SK-N-SH (cell line): ENCODE results near the gene ARL14. TPM values are rescaled to one million over a fixed set of nuclear protein-coding genes. Genes with fewer than 3 reads are reported as not detected.

Experiments used
- CTCF ChIA-PET: fragments of 300-600, 350-600 bp; formaldehyde crosslinking; extraction: SDS; loops from one replicate; lab custom pipeline; 2021; lab: Yijun Ruan, JAX
- POLR2A ChIA-PET: fragments of 350-600 bp; sonication (Branson Sonifier 250); formaldehyde crosslinking; extraction: SDS; loops from one replicate; lab custom pipeline; 2020; ENCODE audit warnings: antibody characterized with exemption, inconsistent platforms; lab: Yijun Ruan, JAX
- DNase-seq: peaks from one replicate; pipeline ENCODE4 v3.0.0; 2012
- H2AFZ ChIP-seq: fragments of 200-600 bp; sonication (generic); 2 replicates; pipeline ENCODE4 v1.8.1; 2016; ENCODE audit warnings: antibody characterized with exemption, mild to moderate bottlenecking, low read depth
- H3F3A ChIP-seq: fragments of 200-600 bp; sonication (generic); replicated peaks from 2 replicates; pipeline ENCODE3; 2016; ENCODE audit warnings: antibody characterized with exemption, mild to moderate bottlenecking; ENCODE audit not compliant: insufficient read depth
- H3K27ac ChIP-seq, 2 experiments: fragments of 200-500 bp in 1 of 2; fragments of 200-600 bp in 1 of 2; sonication (Bioruptor generic) in 1 of 2; sonication (generic), shearing (Covaris generic) in 1 of 2; 2 replicates each; pipeline versions ENCODE4 v1.5.1 to v1.6.1; 2014 to 2016; ENCODE audit warnings: low read depth in 2 of 2, inconsistent platforms in 1 of 2, low read length in 1 of 2, mild to moderate bottlenecking in 1 of 2, mixed read lengths in 1 of 2
- H3K27me3 ChIP-seq: fragments of 200-600 bp; sonication (generic), shearing (Covaris generic); 2 replicates; pipeline ENCODE4 v1.6.1; 2016; ENCODE audit warnings: mixed run types; ENCODE audit not compliant: insufficient read depth
- H3K36me3 ChIP-seq, 2 experiments: fragments of 200-500 bp in 1 of 2; fragments of 200-600 bp in 1 of 2; sonication (Bioruptor generic) in 1 of 2; sonication (generic) in 1 of 2; replicated peaks in 1 of 2; 2 replicates each; pipeline versions ENCODE3 to v1.5.1; 2014 to 2016; ENCODE audit warnings: low read length in 1 of 2, mild to moderate bottlenecking in 1 of 2; ENCODE audit not compliant: insufficient read depth in 2 of 2, control insufficient read depth in 1 of 2
- H3K4me1 ChIP-seq, 2 experiments: fragments of 200-500 bp in 1 of 2; fragments of 200-600 bp in 1 of 2; sonication (Bioruptor generic) in 1 of 2; sonication (generic), shearing (Covaris generic) in 1 of 2; 2 replicates each; pipeline versions ENCODE4 v1.5.1 to v1.6.1; 2014 to 2016; ENCODE audit warnings: low read depth in 1 of 2, low read length in 1 of 2, mixed run types in 1 of 2; ENCODE audit not compliant: insufficient read depth in 2 of 2, control insufficient read depth in 1 of 2
- H3K4me2 ChIP-seq: fragments of 200-600 bp; sonication (generic), shearing (Covaris generic); 2 replicates; pipeline ENCODE4 v1.6.1; 2017; ENCODE audit warnings: mixed run types
- H3K4me3 ChIP-seq, 2 experiments: fragments of 200-500 bp in 1 of 2; fragments of 200-600 bp in 1 of 2; sonication (Bioruptor generic) in 1 of 2; sonication (generic), shearing (Covaris generic) in 1 of 2; 2 replicates each; pipeline versions ENCODE4 v1.5.1 to v1.8.1; 2014 to 2016; ENCODE audit warnings: low read depth in 2 of 2, inconsistent platforms in 1 of 2, low read length in 1 of 2, mild to moderate bottlenecking in 1 of 2, mixed read lengths in 1 of 2, moderate library complexity in 1 of 2
- H3K79me2 ChIP-seq: fragments of 200-600 bp; sonication (generic); 2 replicates; pipeline ENCODE4 v1.8.1; 2017; ENCODE audit warnings: mild to moderate bottlenecking; ENCODE audit not compliant: insufficient read depth
- H3K9ac ChIP-seq: fragments of 200-600 bp; sonication (generic); 2 replicates; pipeline ENCODE4 v1.6.1; 2017; ENCODE audit warnings: mixed run types
- H3K9me2 ChIP-seq: fragments of 200-600 bp; sonication (generic); 2 replicates; pipeline ENCODE4 v1.6.1; 2017; ENCODE audit warnings: mixed run types
- H3K9me3 ChIP-seq: fragments of 200-600 bp; sonication (generic); 2 replicates; pipeline ENCODE4 v1.6.1; 2017; ENCODE audit warnings: mixed run types, mild to moderate bottlenecking, moderate library complexity
- H4K20me1 ChIP-seq: fragments of 200-600 bp; sonication (generic); 2 replicates; pipeline ENCODE4 v1.6.1; 2017; ENCODE audit warnings: mild to moderate bottlenecking, mixed run types; ENCODE audit not compliant: insufficient read depth
- CHD2 ChIP-seq: fragments of 150-350 bp; IDR thresholded peaks from 2 replicates; pipeline ENCODE4 v1.6.1; 2018; ENCODE audit warnings: low read length; ENCODE audit not compliant: partially characterized antibody
- ELF1 ChIP-seq: IDR thresholded peaks from 2 replicates; pipeline ENCODE4 v1.4.0; 2012
- FOSL2 ChIP-seq: IDR thresholded peaks from 2 replicates; pipeline ENCODE4 v1.4.0; 2012; ENCODE audit warnings: low read depth, mild to moderate bottlenecking, moderate library complexity, borderline replicate concordance
- GATA2 ChIP-seq: sonication (generic); formaldehyde crosslinking; IDR thresholded peaks from 2 replicates; pipeline ENCODE4 v1.5.0; 2020; ENCODE audit warnings: mild to moderate bottlenecking, missing genetic modification reagents
- JUND ChIP-seq: IDR thresholded peaks from 2 replicates; pipeline ENCODE4 v1.4.0; 2012
- MXI1 ChIP-seq: IDR thresholded peaks from 2 replicates; pipeline ENCODE4 v1.6.1; 2012; ENCODE audit warnings: mild to moderate bottlenecking, low read depth, low read length, improper control_type of control experiment
- NFIC ChIP-seq: IDR thresholded peaks from 2 replicates; pipeline ENCODE4 v1.4.0; 2012; ENCODE audit warnings: borderline replicate concordance
- NRF1 ChIP-seq: IDR thresholded peaks from 2 replicates; pipeline ENCODE4 v1.6.1; 2012; ENCODE audit warnings: low read depth, mild to moderate bottlenecking, low read length
- PBX3 ChIP-seq: IDR thresholded peaks from 2 replicates; pipeline ENCODE4; 2012
- RFX5 ChIP-seq: IDR thresholded peaks from 2 replicates; pipeline ENCODE4 v1.6.1; 2012; ENCODE audit warnings: mild to moderate bottlenecking, improper control_type of control experiment, low read length
- RXRA ChIP-seq: IDR thresholded peaks from 2 replicates; pipeline ENCODE4 v1.4.0; 2012; ENCODE audit warnings: low read depth, mild to moderate bottlenecking, borderline replicate concordance
- TAF1 ChIP-seq: IDR thresholded peaks from 2 replicates; pipeline ENCODE4 v1.6.1; 2012; ENCODE audit warnings: low read depth, mild to moderate bottlenecking, low read length, moderate library complexity, borderline replicate concordance
- YY1 ChIP-seq: IDR thresholded peaks from 2 replicates; pipeline ENCODE4 v1.4.0; 2012; ENCODE audit warnings: low read depth, mild to moderate bottlenecking
- ZBTB33 ChIP-seq: IDR thresholded peaks from 2 replicates; pipeline ENCODE4 v1.4.0; 2012; ENCODE audit warnings: low read depth, borderline replicate concordance
- WGBS: methylation state at CpG from one replicate; pipeline ENCODE4 v1.1.6; 2017; ENCODE audit warnings: low lambda C conversion rate; 5-methylcytosine and 5-hydroxymethylcytosine counted together
- polyA plus RNA-seq, 3 experiments: library from polyadenylated mRNA; depleted of rRNA; stranded (reverse); fragments of >200 nt; gene quantifications; 2 replicates each; pipeline ENCODE4 v1.2.3, GENCODE V29; 2012
- TF ChIP-seq, protein P1 (sequence below): IDR thresholded peaks from 2 replicates; pipeline ENCODE4 v1.4.0; 2012; ENCODE audit warnings: low read depth
- TF ChIP-seq, protein P2 (sequence below): fragments of 150-350 bp; IDR thresholded peaks from 2 replicates; pipeline ENCODE4 v1.6.1; 2016; ENCODE audit warnings: mild to moderate bottlenecking, low read depth, low read length
- TF ChIP-seq, protein P3 (sequence below): fragments of 150-350 bp; IDR thresholded peaks from 2 replicates; pipeline ENCODE4 v1.6.1; 2017; ENCODE audit warnings: antibody characterized with exemption, low read length, low read depth, borderline replicate concordance

The ARL14 gene
- polyA plus RNA-seq, 1 of the 3 experiments (the other 2 are of a cell fraction) = not detected

DNA sequence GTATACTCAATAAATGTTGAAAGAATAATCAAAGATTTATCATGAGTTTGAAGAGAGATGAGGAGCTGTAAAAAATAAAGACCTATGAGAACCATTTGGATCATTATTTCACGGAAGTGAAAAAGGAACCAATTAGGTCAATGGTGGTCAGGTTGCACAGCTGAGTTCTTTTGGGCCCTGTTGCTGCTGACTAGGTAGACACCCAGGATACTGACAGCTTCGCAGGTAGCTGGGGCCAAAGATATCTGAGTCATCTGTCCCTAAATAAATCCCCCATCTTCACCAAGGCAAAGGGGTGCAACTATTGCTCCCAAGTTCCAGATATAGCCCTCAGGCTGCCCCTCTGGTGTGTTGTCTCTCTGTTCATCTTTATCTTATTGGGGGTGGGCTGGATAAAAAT lies 5.0 kb upstream of the ARL14 start (continued):
- TF ChIP-seq TAF1 (no peak), NRF1 (no peak)

DNA sequence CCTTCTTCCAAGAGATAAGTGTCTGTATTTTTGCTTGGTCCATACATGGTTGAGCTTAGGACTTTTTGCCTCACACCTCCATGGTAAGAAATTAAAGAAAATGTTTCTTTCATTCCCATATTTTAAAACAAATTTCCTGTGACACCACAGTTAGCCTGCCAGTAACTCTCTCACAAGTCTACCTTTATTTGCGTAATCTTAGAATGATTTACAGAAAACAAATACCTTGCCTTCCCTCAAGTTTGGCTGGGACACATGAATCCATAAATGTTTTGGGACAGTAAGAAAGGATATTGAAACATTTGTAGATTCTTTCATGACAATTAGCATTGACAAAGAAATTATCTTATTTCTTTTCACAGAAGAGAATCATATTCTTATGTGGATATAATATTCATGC lies 3.8 kb upstream of the ARL14 start:
- no peaks in the 10 kb centered on the region for H3K36me3 ChIP-seq
- WGBS = 97% methylated on average over 1 of the region's 1 CpG
- no peak overlapping the region for H3K9ac ChIP-seq
- ChIA-PET POLR2A (no interaction called here), CTCF (interaction anchor here (0.7 to 2.5 kb wide), 2 partner anchors 13 to 62 kb away, joined by 3 to 12 read pairs; no protein-coding TSS in a partner anchor)
- no peaks in the 10 kb centered on the region for H3K9me3 ChIP-seq
- no peak overlapping the region for H3K4me3 ChIP-seq
- no peak for TF ChIP-seq ZBTB33
- TF ChIP-seq NRF1 = no peak
- no peak for TF ChIP-seq CHD2
- TF ChIP-seq RFX5 = no peak
- TF ChIP-seq NFIC = no peak
- TF ChIP-seq, protein P1, sequence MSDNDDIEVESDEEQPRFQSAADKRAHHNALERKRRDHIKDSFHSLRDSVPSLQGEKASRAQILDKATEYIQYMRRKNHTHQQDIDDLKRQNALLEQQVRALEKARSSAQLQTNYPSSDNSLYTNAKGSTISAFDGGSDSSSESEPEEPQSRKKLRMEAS = no peak
- TF ChIP-seq RXRA = no peak
- TF ChIP-seq, protein P2, sequence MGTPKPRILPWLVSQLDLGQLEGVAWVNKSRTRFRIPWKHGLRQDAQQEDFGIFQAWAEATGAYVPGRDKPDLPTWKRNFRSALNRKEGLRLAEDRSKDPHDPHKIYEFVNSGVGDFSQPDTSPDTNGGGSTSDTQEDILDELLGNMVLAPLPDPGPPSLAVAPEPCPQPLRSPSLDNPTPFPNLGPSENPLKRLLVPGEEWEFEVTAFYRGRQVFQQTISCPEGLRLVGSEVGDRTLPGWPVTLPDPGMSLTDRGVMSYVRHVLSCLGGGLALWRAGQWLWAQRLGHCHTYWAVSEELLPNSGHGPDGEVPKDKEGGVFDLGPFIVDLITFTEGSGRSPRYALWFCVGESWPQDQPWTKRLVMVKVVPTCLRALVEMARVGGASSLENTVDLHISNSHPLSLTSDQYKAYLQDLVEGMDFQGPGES = no peak
- no peak for TF ChIP-seq MXI1
- no peak for DNase-seq
- H3K4me1 ChIP-seq = peaks cover 0 to 5% of the 10 kb centered on the region in 2 experiments; a peak in 1 of 4 replicates
- H3K79me2 ChIP-seq = no peaks in the 10 kb centered on the region
- no peaks in the 10 kb centered on the region for H3K9me2 ChIP-seq
- H3K27me3 ChIP-seq = no peaks in the 10 kb centered on the region
- no peaks in the 10 kb centered on the region for H4K20me1 ChIP-seq
- H3K4me2 ChIP-seq = no peak overlapping the region
- H3F3A ChIP-seq = no peaks in the 10 kb centered on the region
- H3K27ac ChIP-seq = no peak overlapping the region
- no peak overlapping the region for H2AFZ ChIP-seq

DNA sequence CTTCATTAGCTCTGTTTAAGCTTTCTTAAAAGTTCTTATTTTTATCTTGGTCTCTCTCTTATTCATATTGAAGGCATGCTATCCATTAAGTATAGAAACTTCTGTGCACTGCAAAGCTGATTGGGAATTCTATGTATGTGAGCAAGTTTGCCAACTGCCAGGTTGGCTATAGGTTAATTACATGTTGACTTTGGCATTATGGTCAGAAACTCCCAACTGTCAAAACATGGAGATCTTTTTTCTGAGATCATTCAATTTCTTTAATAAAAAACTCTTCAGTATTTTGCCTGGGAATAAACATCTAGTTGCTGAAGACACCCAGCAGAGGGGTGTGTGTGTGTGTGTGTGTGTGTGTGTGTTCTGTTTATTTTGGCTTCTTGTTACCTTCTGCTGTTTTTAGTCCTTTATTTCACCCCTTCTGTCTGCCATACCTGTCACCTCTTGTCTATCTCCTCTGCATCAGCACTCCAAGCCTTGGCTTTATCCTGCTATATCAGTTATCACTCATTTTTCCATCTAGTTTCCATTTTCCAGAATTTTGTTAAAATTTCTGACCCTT lies 1.3 kb upstream of the ARL14 start:
- no peak for DNase-seq
- H3K36me3 ChIP-seq = no peaks in the 10 kb centered on the region
- no peaks in the 10 kb centered on the region for H3F3A ChIP-seq
- peaks cover 0 to 5% of the 10 kb centered on the region in 2 experiments; a peak in 1 of 4 replicates for H3K4me1 ChIP-seq
- no peaks in the 10 kb centered on the region for H3K27me3 ChIP-seq
- TF ChIP-seq JUND (no peak), YY1 (no peak), PBX3 (no peak), CHD2 (no peak), ELF1 (no peak), TAF1 (no peak), GATA2 (CRISPR knock-in tag) (no peak), FOSL2 (no peak)
- TF ChIP-seq, protein P3, sequence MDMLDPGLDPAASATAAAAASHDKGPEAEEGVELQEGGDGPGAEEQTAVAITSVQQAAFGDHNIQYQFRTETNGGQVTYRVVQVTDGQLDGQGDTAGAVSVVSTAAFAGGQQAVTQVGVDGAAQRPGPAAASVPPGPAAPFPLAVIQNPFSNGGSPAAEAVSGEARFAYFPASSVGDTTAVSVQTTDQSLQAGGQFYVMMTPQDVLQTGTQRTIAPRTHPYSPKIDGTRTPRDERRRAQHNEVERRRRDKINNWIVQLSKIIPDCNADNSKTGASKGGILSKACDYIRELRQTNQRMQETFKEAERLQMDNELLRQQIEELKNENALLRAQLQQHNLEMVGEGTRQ = no peak
- no peak overlapping the region for H2AFZ ChIP-seq
- CTCF ChIA-PET = no interaction called here
- H3K4me2 ChIP-seq = no peak overlapping the region
- H3K9me3 ChIP-seq = no peaks in the 10 kb centered on the region
- H4K20me1 ChIP-seq = no peaks in the 10 kb centered on the region
- H3K9ac ChIP-seq = no peak overlapping the region
- no peaks in the 10 kb centered on the region for H3K9me2 ChIP-seq
- H3K4me3 ChIP-seq = no peak overlapping the region
- POLR2A ChIA-PET = no interaction called here
- H3K79me2 ChIP-seq = no peaks in the 10 kb centered on the region
- no peak overlapping the region for H3K27ac ChIP-seq
